IgD-negative memory B cell (primary cell): ENCODE measurements around the gene B4GALNT4. TPM values are rescaled to one million over a fixed set of nuclear protein-coding genes. Genes with fewer than 3 reads are reported as not detected.
A peak's percentile ranks its signal among the peaks of the same experiment; 100 is the strongest.
"Not testable (repeated sequence)": the region's sequence is repeated elsewhere in the genome, so short reads cannot be mapped to it uniquely, and the experiment has no call there.

Experiments
- H3K27ac Mint-ChIP-seq, 3 donors: one replicate each; pipeline ENCODE4 v1.8.0; 2020 to 2022; ENCODE audit warnings: mild to moderate bottlenecking in 3 of 3, mixed read lengths in 3 of 3, moderate library complexity in 1 of 3
- H3K27me3 Mint-ChIP-seq: one replicate; pipeline ENCODE4 v1.8.0; 2021; ENCODE audit warnings: mixed read lengths
- H3K36me3 Mint-ChIP-seq: one replicate; pipeline ENCODE4 v1.8.0; 2020; ENCODE audit warnings: mild to moderate bottlenecking, mixed read lengths
- H3K4me1 Mint-ChIP-seq, 3 donors: one replicate each; pipeline ENCODE4 v1.8.0; 2020 to 2022; ENCODE audit warnings: mixed read lengths in 3 of 3, mild to moderate bottlenecking in 1 of 3
- H3K4me3 Mint-ChIP-seq, 4 donors: one replicate each; pipeline ENCODE4 v1.8.0; 2020 to 2022; ENCODE audit warnings: mild to moderate bottlenecking in 4 of 4, mixed read lengths in 4 of 4, moderate library complexity in 3 of 4
- H3K9me3 Mint-ChIP-seq, 3 donors: one replicate each; pipeline ENCODE4 v1.8.0; 2020 to 2021; ENCODE audit warnings: mixed read lengths in 3 of 3, mild to moderate bottlenecking in 1 of 3
- polyA plus RNA-seq: library from polyadenylated mRNA; unstranded; fragments of 300-500 nt; fragmentation: Illumina TruSeq; gene quantifications from one replicate; pipeline ENCODE4 v1.2.3, GENCODE V29; 2021

B4GALNT4 gene
- polyA plus RNA-seq, 1 donor from 2014 or later = not detected

DNA sequence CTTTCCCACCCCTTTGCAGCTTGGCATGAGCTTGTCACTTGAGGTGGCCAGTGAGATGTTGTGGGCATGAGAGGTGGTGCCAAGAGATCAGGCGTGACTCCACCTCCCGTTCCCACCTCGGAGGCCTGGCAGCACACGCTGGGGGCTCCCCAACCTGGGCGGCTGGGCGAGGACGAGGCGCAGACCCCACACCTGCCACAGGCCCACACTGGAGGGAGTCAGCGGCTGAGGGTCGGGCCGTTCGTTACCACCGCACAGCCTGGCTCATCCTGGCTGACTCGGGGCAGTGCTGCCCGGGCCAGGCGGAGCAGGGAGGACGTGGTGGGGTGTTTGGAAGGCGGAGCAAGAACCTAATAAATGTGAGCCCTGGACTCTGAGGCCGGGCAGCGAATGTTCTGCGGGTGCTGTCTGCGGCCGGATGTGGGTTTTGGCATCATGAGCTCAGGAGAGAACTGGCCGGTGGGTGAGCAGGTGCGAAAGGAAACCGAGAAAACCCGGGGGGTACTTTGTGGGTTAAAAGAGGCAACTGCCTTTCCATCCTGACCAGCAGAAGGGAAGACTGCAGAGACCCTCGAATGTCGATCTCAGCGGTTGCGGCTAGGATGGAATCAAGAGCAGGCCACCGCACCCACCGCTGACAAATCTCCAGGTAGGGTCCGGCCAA lies 38.5 kb upstream of the B4GALNT4 start:
- peak overlapping the region; percentile 21 to 98 (median 93) for H3K27ac Mint-ChIP-seq

DNA sequence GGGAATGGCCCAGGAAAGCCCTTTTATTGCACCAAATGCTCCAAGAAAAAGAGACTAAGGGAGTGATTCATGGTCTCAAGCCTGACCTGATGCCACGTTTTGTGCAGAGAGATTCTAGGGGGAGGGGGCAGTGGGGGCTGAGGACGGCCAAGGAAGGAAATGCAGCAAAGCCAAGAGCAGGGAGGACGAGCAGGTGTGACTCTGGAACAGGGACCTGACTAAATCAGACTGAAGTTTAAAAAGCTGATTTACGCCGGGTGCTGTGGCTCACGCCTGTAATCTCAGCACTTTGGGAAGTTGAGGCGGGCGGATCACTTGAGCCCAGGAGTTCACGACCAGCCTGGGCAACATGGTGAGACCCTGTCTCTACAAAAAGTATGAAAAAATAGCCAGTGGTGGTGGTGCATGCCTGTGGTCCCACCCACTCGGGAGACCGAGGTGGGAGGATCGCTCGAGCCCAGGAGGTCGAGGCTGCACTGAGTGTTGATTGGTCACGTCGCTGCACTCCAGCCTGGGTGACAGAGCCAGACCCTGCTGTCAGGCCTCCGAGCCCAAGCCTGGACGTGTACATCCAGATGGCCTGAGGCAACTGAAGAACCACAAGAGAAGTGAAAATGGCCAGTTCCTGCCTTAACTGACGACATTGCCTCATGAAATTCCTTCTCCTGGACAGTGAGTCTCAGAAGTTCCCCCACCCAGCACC lies 37.8 kb upstream of the B4GALNT4 start:
- H3K36me3 Mint-ChIP-seq = no peaks in the 10 kb centered on the region
- peak overlapping the region in 3 of 4 donors; percentile 48 to 92 (median 87) for H3K4me3 Mint-ChIP-seq
- H3K27me3 Mint-ChIP-seq = no peaks in the 10 kb centered on the region
- peaks cover 18 to 34% (median 24%) of the 10 kb centered on the region in 3 donors for H3K4me1 Mint-ChIP-seq
- no peaks in the 10 kb centered on the region for H3K9me3 Mint-ChIP-seq
- H3K27ac Mint-ChIP-seq = peak overlapping the region in 2 of 3 donors; percentile 21 to 98

More for the DNA sequence above, 38.5 kb upstream of the B4GALNT4 start:
- Mint-ChIP-seq H3K4me3 (peak overlapping the region in 3 of 4 donors; percentile 48 to 92 (median 87)), H3K9me3 (no peaks in the 10 kb centered on the region), H3K36me3 (no peaks in the 10 kb centered on the region), H3K4me1 (peaks cover 24 to 38% (median 25%) of the 10 kb centered on the region in 3 donors), H3K27me3 (no peaks in the 10 kb centered on the region)

DNA sequence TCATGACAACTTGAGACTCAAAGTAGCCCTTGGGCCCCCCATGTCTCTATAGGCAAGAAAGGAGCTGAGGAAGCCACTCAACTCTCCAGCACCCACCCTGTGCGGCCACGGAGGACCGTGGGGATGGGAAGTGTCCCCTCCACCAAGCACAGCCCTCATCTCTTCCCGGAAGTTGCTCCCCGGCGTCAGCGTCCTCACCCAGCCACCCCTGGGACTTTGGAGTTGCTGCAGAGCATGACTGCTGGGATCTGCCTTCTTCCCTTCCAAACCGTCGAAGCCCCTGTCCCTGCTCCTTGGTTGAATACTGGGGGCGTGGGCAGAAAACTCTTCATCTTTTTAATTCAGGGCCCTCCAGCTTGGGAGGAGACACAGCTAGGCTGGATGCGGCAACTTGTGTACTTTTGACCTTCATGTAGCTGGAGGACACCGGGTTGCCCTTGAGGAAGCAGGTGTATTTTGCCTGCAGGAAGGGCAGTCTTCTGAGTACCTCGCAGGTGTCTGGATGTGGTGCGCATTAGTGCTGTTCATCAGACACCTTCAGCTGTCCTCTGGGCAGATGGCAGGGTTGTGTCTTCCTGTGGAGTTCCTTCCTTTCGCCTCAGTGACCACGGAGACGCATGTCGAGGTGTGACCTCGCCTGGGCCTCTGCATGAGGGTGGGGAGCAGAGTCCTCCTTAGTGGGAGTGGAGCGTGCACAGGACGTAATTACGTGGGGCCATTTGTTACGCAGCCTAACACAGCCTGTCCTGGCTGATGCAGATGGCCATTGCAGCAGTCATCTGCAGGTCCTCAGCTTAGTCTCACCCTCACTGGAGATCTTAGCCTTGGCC lies 36.4 kb upstream of the B4GALNT4 start:
- no peaks in the 10 kb centered on the region for H3K27me3 Mint-ChIP-seq
- peaks cover 11 to 31% (median 20%) of the 10 kb centered on the region in 3 donors for H3K4me1 Mint-ChIP-seq
- H3K27ac Mint-ChIP-seq = no peak overlapping the region
- no peak overlapping the region for H3K4me3 Mint-ChIP-seq
- no peaks in the 10 kb centered on the region for H3K36me3 Mint-ChIP-seq
- no peaks in the 10 kb centered on the region for H3K9me3 Mint-ChIP-seq

DNA sequence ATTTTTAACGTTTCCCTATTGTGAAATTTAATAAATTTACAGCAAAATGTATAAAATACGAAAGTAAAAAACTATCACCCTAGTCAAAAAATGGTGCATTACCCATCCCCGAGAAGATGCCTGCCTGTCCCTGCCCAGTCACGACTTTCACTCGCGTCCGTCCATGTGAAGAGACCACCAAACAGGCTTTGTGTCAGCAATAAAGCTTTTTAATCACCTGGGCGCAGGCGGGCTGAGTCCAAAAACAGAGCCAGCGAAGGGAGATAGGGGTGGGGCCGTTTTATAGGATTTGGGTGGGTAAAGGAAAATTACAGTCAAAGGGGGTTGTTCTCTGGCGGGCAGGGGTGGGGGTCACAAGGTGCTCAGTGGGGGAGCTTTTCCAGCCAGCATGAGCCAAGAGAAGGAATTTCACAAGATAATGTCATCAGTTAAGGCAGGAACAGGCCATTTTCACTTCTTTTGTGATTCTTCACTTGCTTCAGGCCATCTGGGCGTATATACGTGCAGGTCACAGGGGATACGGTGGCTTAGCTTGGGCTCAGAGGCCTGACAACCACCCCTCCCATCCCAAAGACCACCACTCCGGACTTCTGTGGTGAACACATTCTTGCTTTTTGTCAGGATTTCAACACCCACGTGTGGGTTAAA lies 35.6 kb upstream of the B4GALNT4 start:
- peaks cover 11 to 31% (median 16%) of the 10 kb centered on the region in 3 donors for H3K4me1 Mint-ChIP-seq
- H3K27ac Mint-ChIP-seq = peak overlapping the region in 1 of 3 donors; percentile 43
- H3K36me3 Mint-ChIP-seq, H3K4me3 Mint-ChIP-seq, H3K9me3 Mint-ChIP-seq, H3K27me3 Mint-ChIP-seq: not testable (repeated sequence)

DNA sequence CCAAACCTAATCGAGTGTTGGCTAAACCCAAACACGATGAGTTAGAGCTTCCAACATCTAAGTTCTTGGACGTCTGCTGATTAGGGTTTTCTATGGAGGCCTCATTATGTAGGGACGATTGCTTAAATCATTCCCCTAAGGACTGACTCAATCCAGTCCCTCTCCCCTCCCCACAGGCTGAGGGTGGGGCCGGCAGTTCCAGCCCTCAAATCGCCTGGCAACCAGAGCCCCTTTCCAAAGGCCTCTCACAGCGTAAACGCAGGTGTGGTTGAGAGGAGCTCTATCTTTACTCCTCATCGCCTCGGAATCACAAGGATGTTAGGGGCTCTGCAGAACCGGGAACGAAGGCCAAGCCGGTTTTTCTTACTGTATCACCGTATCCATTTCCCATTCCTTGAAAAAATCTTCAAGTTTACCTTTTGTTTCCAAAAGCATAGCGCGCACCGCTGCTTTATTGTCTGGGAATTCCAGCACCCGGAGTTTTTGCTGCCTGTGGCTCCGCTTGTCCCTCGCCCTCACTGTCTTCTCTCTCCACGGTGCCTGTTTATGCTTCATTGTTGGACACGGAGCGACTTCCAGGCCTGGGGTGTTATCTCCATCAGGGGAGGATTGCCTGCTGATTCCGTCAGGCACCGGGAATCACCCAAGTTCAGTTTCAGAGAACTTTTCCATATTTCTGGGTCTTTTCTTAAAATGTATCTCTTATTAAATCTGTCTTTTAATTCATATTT lies 34.9 kb upstream of the B4GALNT4 start:
- Mint-ChIP-seq H3K9me3 (no peaks in the 10 kb centered on the region), H3K27ac (peak overlapping the region in 1 of 3 donors; percentile 43), H3K36me3 (no peaks in the 10 kb centered on the region), H3K27me3 (no peaks in the 10 kb centered on the region), H3K4me1 (peaks cover 6 to 26% (median 11%) of the 10 kb centered on the region in 3 donors), H3K4me3 (no peak overlapping the region)

DNA sequence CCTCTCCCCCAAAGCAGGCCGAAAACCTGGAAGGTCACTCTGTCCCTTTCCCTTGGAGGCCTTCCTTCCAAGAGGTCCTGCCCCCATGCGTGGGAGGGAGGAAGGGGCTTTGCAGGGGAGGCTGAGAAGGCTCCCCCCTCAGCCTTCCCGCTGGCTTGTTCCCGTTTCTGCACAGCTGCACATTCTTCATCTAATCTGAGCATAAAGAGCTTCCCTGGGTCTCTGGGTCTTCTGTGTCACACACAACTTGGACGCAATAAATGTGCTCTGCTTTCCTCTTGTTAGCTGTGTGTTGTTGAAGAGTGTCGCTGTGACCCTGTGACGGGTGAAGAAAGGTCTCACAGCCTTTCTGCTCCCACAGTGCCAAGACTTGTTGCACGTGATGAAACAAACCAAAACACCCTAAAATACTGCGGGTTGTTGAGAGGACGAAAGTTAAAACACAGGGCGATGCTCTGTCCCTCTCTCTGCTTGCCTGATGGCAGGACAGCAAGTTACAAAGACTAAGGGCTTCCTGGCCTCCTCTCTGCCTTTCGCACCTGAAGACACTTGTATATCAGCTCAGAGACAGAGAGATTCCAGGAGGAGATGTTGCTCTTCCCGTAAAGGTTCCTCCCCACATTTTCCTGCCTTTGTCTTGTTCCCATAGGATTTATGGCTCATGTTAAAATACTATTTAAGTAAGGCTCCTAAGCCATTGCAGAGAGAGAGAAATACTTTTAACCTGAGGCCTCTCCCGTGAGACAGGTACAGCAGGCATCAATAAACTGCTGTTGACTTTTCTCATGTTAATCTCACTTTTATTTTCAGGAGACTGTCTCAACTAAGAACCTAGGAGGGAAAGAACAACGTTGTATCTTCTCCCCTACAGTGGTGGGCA lies 33.3 kb upstream of the B4GALNT4 start:
- H3K9me3 Mint-ChIP-seq = no peaks in the 10 kb centered on the region
- peaks cover 4 to 18% (median 7%) of the 10 kb centered on the region in 3 donors for H3K4me1 Mint-ChIP-seq
- H3K36me3 Mint-ChIP-seq = no peaks in the 10 kb centered on the region
- no peak overlapping the region for H3K4me3 Mint-ChIP-seq
- no peaks in the 10 kb centered on the region for H3K27me3 Mint-ChIP-seq
- no peak overlapping the region for H3K27ac Mint-ChIP-seq

DNA sequence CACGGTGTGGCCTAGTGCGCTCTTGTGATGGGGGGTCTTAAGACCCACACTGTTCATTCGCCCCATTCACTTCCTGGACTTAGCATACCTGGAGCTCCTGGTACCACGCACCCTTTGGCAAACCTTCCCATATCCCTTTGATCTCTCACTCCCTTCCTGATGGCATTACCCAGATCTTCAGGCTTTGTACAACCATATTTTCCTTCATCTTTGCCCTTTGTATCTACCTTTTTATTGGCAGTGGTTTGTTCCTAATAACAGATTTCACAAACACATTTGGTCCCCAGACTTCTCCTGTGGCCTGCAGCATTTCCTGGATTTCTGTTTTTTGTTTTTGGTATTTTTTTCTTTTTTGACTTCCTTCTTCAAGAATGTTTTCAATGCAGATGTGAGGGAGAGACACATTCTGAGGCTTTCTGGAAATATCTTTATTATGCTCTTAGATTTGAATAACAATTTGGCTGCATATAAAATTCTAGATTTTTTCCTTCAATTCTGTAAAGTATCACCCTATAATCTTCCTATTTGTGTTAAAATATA lies 32.6 kb upstream of the B4GALNT4 start:
- Mint-ChIP-seq H3K27ac (peak overlapping the region in 1 of 3 donors; percentile 18), H3K4me1 (peaks cover 7 to 20% (median 14%) of the 10 kb centered on the region in 3 donors), H3K4me3 (no peak overlapping the region), H3K9me3 (peaks cover 0 to 2% (median 0%) of the 10 kb centered on the region in 3 donors), H3K36me3 (no peaks in the 10 kb centered on the region), H3K27me3 (no peaks in the 10 kb centered on the region)

DNA sequence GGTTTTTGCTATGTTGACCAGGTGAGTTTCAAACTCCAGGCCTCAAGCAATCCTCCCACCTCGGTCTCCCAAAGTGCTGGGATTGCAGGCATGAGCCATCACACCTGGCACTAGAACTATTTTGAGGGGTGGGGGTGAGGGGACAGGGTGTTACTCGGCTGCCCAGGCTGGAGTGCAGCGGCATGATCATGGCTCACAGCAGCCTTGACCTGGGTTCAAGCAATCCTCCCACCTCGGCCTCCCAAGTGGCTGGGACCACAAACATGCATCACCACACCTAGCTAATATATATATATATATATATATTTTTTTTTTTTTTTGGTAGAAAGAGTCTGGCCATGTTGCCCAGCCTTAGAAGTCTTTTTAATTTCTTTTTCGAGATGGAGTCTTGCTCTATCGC lies 31.6 kb upstream of the B4GALNT4 start:
- Mint-ChIP-seq H3K4me3 (no peak overlapping the region), H3K9me3 (peaks cover 0 to 2% (median 0%) of the 10 kb centered on the region in 3 donors), H3K27ac (no peak overlapping the region), H3K4me1 (peaks cover 12 to 22% (median 18%) of the 10 kb centered on the region in 3 donors), H3K36me3 (no peaks in the 10 kb centered on the region), H3K27me3 (no peaks in the 10 kb centered on the region)

DNA sequence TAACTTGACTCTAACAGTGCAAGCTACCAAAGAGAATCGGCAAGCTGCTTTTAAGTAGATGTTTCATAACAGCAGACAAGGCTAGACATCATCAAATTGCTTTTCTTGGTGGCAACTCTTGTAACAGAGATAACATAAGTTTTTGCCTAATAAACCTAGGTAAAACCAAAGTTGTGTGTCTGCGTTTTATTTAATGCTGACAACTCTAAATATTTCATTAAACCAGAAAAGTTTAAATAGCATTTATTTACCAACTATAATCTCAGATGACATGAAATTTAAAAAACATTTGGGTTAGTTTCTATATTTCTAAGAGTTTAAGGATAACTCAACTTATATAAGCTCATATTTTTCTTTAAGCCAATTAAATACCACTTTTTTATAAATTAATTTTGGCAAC lies 29.3 kb upstream of the B4GALNT4 start:
- H3K4me1 Mint-ChIP-seq = peaks cover 12 to 22% (median 18%) of the 10 kb centered on the region in 3 donors
- peaks cover 0 to 2% (median 0%) of the 10 kb centered on the region in 3 donors for H3K9me3 Mint-ChIP-seq
- H3K27me3 Mint-ChIP-seq = no peaks in the 10 kb centered on the region
- no peaks in the 10 kb centered on the region for H3K36me3 Mint-ChIP-seq
- no peak overlapping the region for H3K27ac Mint-ChIP-seq
- no peak overlapping the region for H3K4me3 Mint-ChIP-seq

DNA sequence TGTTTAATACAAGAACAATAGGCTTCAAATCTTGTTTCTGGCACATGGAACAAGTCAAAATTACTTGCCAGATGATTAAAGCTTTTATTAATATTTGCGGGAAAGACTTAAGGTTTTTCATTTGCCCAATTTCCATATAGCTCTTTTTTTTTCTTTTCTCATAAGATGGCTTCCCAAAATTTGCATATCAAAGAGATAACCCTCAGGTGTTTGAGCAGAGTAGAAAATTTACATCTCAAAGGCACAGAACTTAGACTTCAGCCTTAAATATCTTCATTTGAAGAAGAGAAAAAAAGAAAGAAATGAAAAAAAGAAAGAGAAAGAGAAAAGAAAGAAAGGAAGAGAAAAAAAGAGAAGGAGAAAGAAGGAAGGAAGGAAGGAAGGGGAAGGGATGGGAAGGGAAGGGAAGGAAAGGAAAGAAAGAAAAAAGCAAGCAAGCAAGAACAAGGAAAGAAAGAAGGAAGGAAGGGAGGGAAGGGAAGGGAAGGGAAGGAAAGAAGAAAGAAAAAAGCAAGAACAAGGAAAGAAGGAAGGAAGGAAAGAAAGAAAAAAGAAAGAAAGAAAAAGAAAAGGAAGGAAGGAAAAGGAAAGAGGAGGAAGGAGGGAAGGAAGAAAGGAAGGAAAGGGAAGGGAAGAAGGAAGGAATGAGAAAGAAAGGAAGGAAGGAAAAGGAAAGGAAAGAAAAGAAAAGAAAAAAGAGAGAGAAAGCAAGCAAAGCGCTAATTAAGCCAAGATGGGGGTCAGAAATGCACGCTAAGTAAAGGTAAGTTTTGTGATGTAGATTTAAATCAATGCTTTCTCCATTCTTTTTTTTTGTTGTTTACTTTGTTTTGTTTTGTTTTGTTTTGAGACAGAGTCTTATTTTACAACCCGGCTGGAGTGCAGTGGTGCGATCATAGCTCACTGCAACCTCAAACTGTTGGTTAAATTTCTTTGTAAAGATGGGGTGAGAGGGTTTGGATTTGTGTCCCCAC lies 28.5 kb upstream of the B4GALNT4 start:
- Mint-ChIP-seq H3K9me3 (peaks cover 0 to 2% (median 0%) of the 10 kb centered on the region in 3 donors), H3K27ac (peak overlapping the region in 1 of 3 donors; percentile 28), H3K4me3 (peak overlapping the region in 3 of 4 donors; percentile 2 to 73 (median 70)), H3K27me3 (no peaks in the 10 kb centered on the region), H3K4me1 (peaks cover 12 to 20% (median 19%) of the 10 kb centered on the region in 3 donors), H3K36me3 (no peaks in the 10 kb centered on the region)

DNA sequence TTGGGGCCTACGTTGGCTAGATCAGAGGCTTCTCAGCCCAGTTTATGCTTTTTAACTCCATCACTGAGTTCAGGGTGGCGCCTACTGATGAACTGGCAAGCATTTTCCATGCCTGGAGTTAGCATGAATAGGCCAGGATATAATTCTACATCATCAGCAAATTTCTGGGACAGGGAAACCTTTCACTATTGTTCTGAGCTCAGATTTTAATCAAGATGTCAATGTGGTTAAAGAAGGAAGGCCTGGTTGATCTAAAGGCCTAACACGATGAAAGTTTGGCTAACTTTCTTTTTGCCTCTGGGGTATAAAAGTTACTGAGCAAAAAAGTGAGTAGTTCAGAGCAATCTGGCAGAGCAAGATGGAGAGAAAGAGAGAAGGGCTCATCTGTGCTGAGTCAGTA lies 27.0 kb upstream of the B4GALNT4 start:
- H3K9me3 Mint-ChIP-seq = peaks cover 0 to 2% (median 0%) of the 10 kb centered on the region in 3 donors
- no peak overlapping the region for H3K4me3 Mint-ChIP-seq
- H3K36me3 Mint-ChIP-seq = no peaks in the 10 kb centered on the region
- no peaks in the 10 kb centered on the region for H3K27me3 Mint-ChIP-seq
- H3K27ac Mint-ChIP-seq = peak overlapping the region in 1 of 3 donors; percentile 74
- H3K4me1 Mint-ChIP-seq = peaks cover 15 to 18% (median 16%) of the 10 kb centered on the region in 3 donors
